DOHH2 (cell line): Measurements from ENCODE around the gene SEC24A.

Experiments used
- CTCF ChIP-seq: fragments of 200-600 bp; sonication (generic); IDR thresholded peaks from one replicate; pipeline ENCODE4 v1.5.1; 2014; ENCODE audit warnings: antibody characterized with exemption, mild to moderate bottlenecking, low read depth, low read length; ENCODE audit not compliant: poor library complexity, severe bottlenecking
- EZH2phosphoT487 ChIP-seq: fragments of 200-600 bp; sonication (generic); IDR thresholded peaks from 2 replicates; pipeline ENCODE4 v1.6.1; 2017; ENCODE audit warnings: borderline replicate concordance, mild to moderate bottlenecking, antibody characterized with exemption, low read length, moderate library complexity, mixed read lengths

GRCh38 chr5:134659922-134660321 is 11.3 kb downstream of the SEC24A start:
- TF ChIP-seq CTCF (no peak), EZH2phosphoT487 (no peak)
